CD14-positive monocyte (primary cell): ENCODE results near the gene C13orf46. TPM values are rescaled to one million over a fixed set of nuclear protein-coding genes. Genes with fewer than 3 reads are reported as not detected.
A peak's percentile ranks its signal among the peaks of the same experiment; 100 is the strongest.

ENCODE experiments used
- DNase-seq, 3 donors: peaks; one replicate each; pipeline ENCODE4 v3.0.0-alpha.2; 2011 to 2022
- H2AFZ ChIP-seq: 2 replicates; pipeline ENCODE4 v1.6.0; 2012; ENCODE audit warnings: mild to moderate bottlenecking, low read depth, low read length, inconsistent platforms; ENCODE audit not compliant: insufficient read depth, poor library complexity, severe bottlenecking
- H3K27ac ChIP-seq, 2 donors: 1 replicate in 1 of 2; 2 replicates in 1 of 2; pipeline ENCODE4 v1.5.1; 2012 to 2013; ENCODE audit warnings: low read length in 2 of 2, control low read depth in 1 of 2, inconsistent platforms in 1 of 2, low read depth in 1 of 2, mild to moderate bottlenecking in 1 of 2
- H3K27me3 ChIP-seq, 2 donors: one replicate each; pipeline versions ENCODE4 v1.6.0 to v1.6.1; 2011 to 2013; ENCODE audit warnings: low read length in 2 of 2; ENCODE audit not compliant: control insufficient read depth in 2 of 2, insufficient read depth in 2 of 2
- H3K36me3 ChIP-seq, 2 donors: replicated peaks in 1 of 2; 1 replicate in 1 of 2; 2 replicates in 1 of 2; pipeline versions ENCODE4 v1.5.1 to v1.6.1; 2012 to 2013; ENCODE audit warnings: low read length in 2 of 2, control low read depth in 1 of 2, inconsistent platforms in 1 of 2, mild to moderate bottlenecking in 1 of 2; ENCODE audit not compliant: insufficient read depth in 2 of 2, control insufficient read depth in 1 of 2
- H3K4me1 ChIP-seq, 2 donors: 1 replicate in 1 of 2; 2 replicates in 1 of 2; pipeline versions ENCODE4 v1.5.1 to v1.6.1; 2012 to 2013; ENCODE audit warnings: low read length in 2 of 2, control low read depth in 1 of 2, inconsistent platforms in 1 of 2, mild to moderate bottlenecking in 1 of 2, moderate library complexity in 1 of 2; ENCODE audit not compliant: insufficient read depth in 2 of 2, control insufficient read depth in 1 of 2
- H3K4me2 ChIP-seq: replicated peaks from 2 replicates; pipeline ENCODE3; 2012; ENCODE audit warnings: low read length, moderate library complexity, mild to moderate bottlenecking; ENCODE audit not compliant: poor library complexity, severe bottlenecking; ENCODE audit errors: extremely low read depth
- H3K4me3 ChIP-seq, 3 experiments: fragments of 200-600 bp in 1 of 3; sonication (generic) in 1 of 3; replicated peaks in 1 of 3; 1 replicate in 2 of 3; 2 replicates in 1 of 3; pipeline ENCODE4 v1.5.1; 2011 to 2013; ENCODE audit warnings: low read length in 3 of 3, mild to moderate bottlenecking in 3 of 3, control low read depth in 2 of 3, low read depth in 2 of 3, inconsistent platforms in 1 of 3, moderate library complexity in 1 of 3
- H3K79me2 ChIP-seq: 2 replicates; pipeline ENCODE4 v1.6.0; 2012; ENCODE audit warnings: mild to moderate bottlenecking, control low read depth, inconsistent platforms, low read length, moderate library complexity; ENCODE audit not compliant: insufficient read depth
- H3K9ac ChIP-seq: 2 replicates; pipeline ENCODE4 v1.6.0; 2017; ENCODE audit warnings: low read length, mild to moderate bottlenecking; ENCODE audit not compliant: insufficient read depth, poor library complexity, severe bottlenecking
- H3K9me3 ChIP-seq, 2 donors: replicated peaks in 1 of 2; 1 replicate in 1 of 2; 2 replicates in 1 of 2; pipeline versions ENCODE4 v1.5.1 to v1.6.1; 2012 to 2013; ENCODE audit warnings: low read length in 2 of 2, control low read depth in 1 of 2; ENCODE audit not compliant: control insufficient read depth in 1 of 2, insufficient read depth in 1 of 2
- H4K20me1 ChIP-seq: 2 replicates; pipeline ENCODE4 v1.6.0; 2012; ENCODE audit warnings: mild to moderate bottlenecking, low read length, control low read depth, moderate library complexity; ENCODE audit not compliant: insufficient read depth
- H3K27ac Mint-ChIP-seq, 7 donors: one replicate each; pipeline ENCODE4 v1.8.0; 2020; ENCODE audit warnings: mild to moderate bottlenecking in 7 of 7, mixed read lengths in 7 of 7, moderate library complexity in 6 of 7, inconsistent platforms in 2 of 7
- H3K27me3 Mint-ChIP-seq, 3 donors: one replicate each; pipeline ENCODE4 v1.8.0; 2021 to 2022; ENCODE audit warnings: low read depth in 3 of 3, mild to moderate bottlenecking in 3 of 3, mixed read lengths in 3 of 3, moderate library complexity in 3 of 3, inconsistent platforms in 1 of 3
- H3K36me3 Mint-ChIP-seq, 2 donors: one replicate each; pipeline ENCODE4 v1.8.0; 2020; ENCODE audit warnings: mixed read lengths in 2 of 2, inconsistent platforms in 1 of 2, mild to moderate bottlenecking in 1 of 2
- H3K4me1 Mint-ChIP-seq: one replicate; pipeline ENCODE4 v1.8.0; 2020; ENCODE audit warnings: mild to moderate bottlenecking, mixed read lengths
- H3K4me3 Mint-ChIP-seq, 2 donors: one replicate each; pipeline ENCODE4 v1.8.0; 2020; ENCODE audit warnings: mild to moderate bottlenecking in 2 of 2, mixed read lengths in 2 of 2, moderate library complexity in 1 of 2
- H3K9me3 Mint-ChIP-seq, 7 donors: one replicate each; pipeline ENCODE4 v1.8.0; 2020 to 2022; ENCODE audit warnings: mixed read lengths in 7 of 7, mild to moderate bottlenecking in 6 of 7, moderate library complexity in 6 of 7, inconsistent platforms in 2 of 7
- WGBS: methylation state at CpG from one replicate; pipeline ENCODE4 v1.1.5; 2013; ENCODE audit warnings: missing lambda C conversion rate; ENCODE audit not compliant: insufficient coverage; 5-methylcytosine and 5-hydroxymethylcytosine counted together
- intact Hi-C, 2 donors: fragments of 100-400 bp; cut with micrococcal nuclease; formaldehyde crosslinking; loops; one replicate each; pipeline versions ENCODE4 v1.15.0 to v1.15.1; 2023
- polyA plus RNA-seq, 3 donors: library from polyadenylated mRNA; depleted of rRNA in 1 of 3; unstranded in 2 of 3; stranded (reverse) in 1 of 3; fragments of 300-500 nt in 2 of 3; fragments of >200 nt in 1 of 3; fragmentation: Illumina TruSeq in 2 of 3; gene quantifications; 1 replicate in 2 of 3; 2 replicates in 1 of 3; pipeline ENCODE4 v1.2.3, GENCODE V29; 2012 to 2021
- TF ChIP-seq, protein P1 (sequence below): fragments of 200-600 bp; IDR thresholded peaks from one replicate; pipeline ENCODE4 v1.8.0; 2022; ENCODE audit warnings: antibody characterized with exemption, mild to moderate bottlenecking

Gene C13orf46
- polyA plus RNA-seq, 3 donors = 0.05 to 0.35 TPM; not detected in 1

DNA sequence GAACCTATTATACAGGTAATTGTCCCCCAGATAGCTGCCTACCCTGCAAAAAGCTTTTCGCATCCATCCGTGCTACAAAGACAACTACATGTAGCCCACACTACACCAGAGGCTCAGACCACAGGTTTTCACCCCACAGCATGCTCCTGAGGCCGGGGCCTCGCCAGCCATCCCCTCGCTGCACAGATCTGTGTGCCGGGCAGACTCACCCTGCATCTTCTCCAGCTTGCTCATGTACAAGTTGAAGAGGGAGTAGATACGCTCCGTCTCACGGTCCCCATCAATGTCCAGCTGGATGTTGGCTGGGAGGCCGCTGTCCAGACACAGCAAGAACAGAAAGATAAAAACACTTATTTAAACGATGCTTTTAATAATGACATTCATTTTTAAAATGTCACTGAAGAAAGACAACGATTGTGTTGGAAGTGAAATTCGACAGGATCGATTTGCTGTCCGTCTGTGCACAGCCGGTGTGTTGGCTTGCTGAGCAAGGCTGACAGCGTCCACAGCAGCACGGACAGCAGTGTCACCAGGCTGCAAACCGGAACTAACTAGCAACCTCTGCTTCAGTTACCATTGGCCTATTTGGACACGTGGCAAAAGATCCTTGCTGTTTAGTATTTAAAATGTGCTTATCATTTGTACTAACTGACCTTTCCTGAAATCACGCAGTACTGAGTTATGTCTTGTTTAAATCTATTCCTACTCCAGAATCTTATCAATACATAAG is 18.6 kb upstream of the C13orf46 start:
- Histone ChIP-seq H4K20me1 (no peaks in the 10 kb centered on the region), H3K27ac (no peak overlapping the region), H2AFZ (no peak overlapping the region), H3K9ac (no peak overlapping the region), H3K79me2 (no peaks in the 10 kb centered on the region), H3K4me2 (no peak overlapping the region), H3K4me3 (no peak overlapping the region), H3K36me3 (peaks cover 66 to 79% of the 10 kb centered on the region in 2 donors), H3K9me3 (peaks cover 0 to 3% of the 10 kb centered on the region in 2 donors), H3K4me1 (no peaks in the 10 kb centered on the region), H3K27me3 (no peaks in the 10 kb centered on the region)
- Mint-ChIP-seq H3K27ac (no peak overlapping the region), H3K9me3 (peaks cover 0 to 28% (median 0%) of the 10 kb centered on the region in 7 donors), H3K36me3 (peaks cover 64 to 72% of the 10 kb centered on the region in 2 donors), H3K4me1 (no peaks in the 10 kb centered on the region), H3K27me3 (no peaks in the 10 kb centered on the region), H3K4me3 (no peak overlapping the region)
- intact Hi-C loops = no loop called here
- 96% methylated on average over 12 of the region's 21 CpGs for WGBS
- no peak for DNase-seq
- TF ChIP-seq, protein P1, sequence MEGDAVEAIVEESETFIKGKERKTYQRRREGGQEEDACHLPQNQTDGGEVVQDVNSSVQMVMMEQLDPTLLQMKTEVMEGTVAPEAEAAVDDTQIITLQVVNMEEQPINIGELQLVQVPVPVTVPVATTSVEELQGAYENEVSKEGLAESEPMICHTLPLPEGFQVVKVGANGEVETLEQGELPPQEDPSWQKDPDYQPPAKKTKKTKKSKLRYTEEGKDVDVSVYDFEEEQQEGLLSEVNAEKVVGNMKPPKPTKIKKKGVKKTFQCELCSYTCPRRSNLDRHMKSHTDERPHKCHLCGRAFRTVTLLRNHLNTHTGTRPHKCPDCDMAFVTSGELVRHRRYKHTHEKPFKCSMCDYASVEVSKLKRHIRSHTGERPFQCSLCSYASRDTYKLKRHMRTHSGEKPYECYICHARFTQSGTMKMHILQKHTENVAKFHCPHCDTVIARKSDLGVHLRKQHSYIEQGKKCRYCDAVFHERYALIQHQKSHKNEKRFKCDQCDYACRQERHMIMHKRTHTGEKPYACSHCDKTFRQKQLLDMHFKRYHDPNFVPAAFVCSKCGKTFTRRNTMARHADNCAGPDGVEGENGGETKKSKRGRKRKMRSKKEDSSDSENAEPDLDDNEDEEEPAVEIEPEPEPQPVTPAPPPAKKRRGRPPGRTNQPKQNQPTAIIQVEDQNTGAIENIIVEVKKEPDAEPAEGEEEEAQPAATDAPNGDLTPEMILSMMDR = no peak

DNA sequence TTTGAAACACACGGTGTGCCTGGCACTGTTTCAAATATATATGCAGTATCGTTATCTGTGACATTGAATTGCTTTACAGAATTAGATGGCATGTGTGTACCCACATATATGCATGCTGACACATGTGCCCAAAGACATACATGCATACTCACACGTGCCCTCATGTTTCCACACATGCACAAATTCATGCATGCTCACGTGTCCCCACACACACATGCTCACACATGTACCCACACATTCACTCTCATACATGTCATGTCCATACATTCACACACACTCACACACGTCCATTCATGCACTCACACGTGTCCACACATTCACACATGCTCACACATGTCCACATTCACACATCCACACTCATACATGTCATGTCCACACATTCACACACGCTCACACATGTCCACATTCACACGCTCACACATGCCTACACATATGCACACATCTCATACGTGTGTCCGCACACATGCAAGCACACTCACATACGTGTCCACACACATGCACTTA is 17.9 kb upstream of the C13orf46 start:
- Histone ChIP-seq H3K9ac (no peak overlapping the region), H3K9me3 (peaks cover 0 to 3% of the 10 kb centered on the region in 2 donors), H2AFZ (no peak overlapping the region), H3K4me3 (no peak overlapping the region), H4K20me1 (no peaks in the 10 kb centered on the region), H3K4me1 (no peaks in the 10 kb centered on the region), H3K36me3 (peaks cover 60 to 72% of the 10 kb centered on the region in 2 donors), H3K27ac (no peak overlapping the region), H3K27me3 (no peaks in the 10 kb centered on the region), H3K79me2 (no peaks in the 10 kb centered on the region), H3K4me2 (no peak overlapping the region)
- 91% methylated on average over 6 of the region's 11 CpGs for WGBS
- Mint-ChIP-seq H3K4me1 (no peaks in the 10 kb centered on the region), H3K27me3 (no peaks in the 10 kb centered on the region), H3K9me3 (peaks cover 0 to 28% (median 0%) of the 10 kb centered on the region in 7 donors), H3K27ac (peak overlapping the region in 2 of 7 donors; percentile 2 to 3), H3K4me3 (no peak overlapping the region), H3K36me3 (peaks cover 57 to 65% of the 10 kb centered on the region in 2 donors)
- TF ChIP-seq, protein P1 = no peak
- intact Hi-C loops = no loop called here
- no peak for DNase-seq
